Peyer's patch (tissue), 4 donors: Measurements from ENCODE around the gene DNM3.

Source experiments
- POLR2A ChIP-seq, 2 donors: fragments of 450-650 bp; IDR thresholded peaks; one replicate each; pipeline ENCODE4 v1.5.1; 2017; ENCODE audit warnings: antibody characterized with exemption in 2 of 2, mild to moderate bottlenecking in 2 of 2, moderate library complexity in 2 of 2
- TF ChIP-seq, protein P1 (sequence below), 6 experiments: fragments of 450-650 bp in 4 of 6; fragments of 200-600 bp in 2 of 6; sonication (generic) in 1 of 6; IDR thresholded peaks; one replicate each; pipeline ENCODE4 v1.5.1; 2017 to 2019; ENCODE audit warnings: antibody characterized with exemption in 6 of 6, mild to moderate bottlenecking in 3 of 6, moderate library complexity in 1 of 6

DNA sequence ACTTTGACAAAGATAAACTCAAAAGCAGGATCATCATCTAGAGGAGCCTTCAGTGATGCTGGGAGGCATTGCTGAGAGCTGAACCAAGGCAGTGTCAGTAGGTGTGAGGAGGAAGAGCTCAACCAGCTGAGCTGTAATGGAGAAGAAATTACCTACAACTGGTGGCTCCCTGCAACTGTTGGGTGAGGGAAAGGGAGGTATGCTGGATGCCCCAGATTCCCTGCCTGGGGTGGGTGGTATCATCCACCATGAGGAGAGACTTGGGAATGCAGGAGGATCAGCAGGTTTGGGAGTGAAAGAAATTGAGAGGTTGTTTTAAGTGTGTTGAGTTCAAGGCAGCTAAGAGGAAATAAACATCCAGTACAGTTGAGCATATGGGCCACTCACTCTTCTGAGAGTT, 199.8 kb downstream of the DNM3 start:
- TF ChIP-seq POLR2A (IDR thresholded peaks at IDR 0.05): no peak
- TF ChIP-seq, protein P1, sequence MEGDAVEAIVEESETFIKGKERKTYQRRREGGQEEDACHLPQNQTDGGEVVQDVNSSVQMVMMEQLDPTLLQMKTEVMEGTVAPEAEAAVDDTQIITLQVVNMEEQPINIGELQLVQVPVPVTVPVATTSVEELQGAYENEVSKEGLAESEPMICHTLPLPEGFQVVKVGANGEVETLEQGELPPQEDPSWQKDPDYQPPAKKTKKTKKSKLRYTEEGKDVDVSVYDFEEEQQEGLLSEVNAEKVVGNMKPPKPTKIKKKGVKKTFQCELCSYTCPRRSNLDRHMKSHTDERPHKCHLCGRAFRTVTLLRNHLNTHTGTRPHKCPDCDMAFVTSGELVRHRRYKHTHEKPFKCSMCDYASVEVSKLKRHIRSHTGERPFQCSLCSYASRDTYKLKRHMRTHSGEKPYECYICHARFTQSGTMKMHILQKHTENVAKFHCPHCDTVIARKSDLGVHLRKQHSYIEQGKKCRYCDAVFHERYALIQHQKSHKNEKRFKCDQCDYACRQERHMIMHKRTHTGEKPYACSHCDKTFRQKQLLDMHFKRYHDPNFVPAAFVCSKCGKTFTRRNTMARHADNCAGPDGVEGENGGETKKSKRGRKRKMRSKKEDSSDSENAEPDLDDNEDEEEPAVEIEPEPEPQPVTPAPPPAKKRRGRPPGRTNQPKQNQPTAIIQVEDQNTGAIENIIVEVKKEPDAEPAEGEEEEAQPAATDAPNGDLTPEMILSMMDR (IDR thresholded peaks at IDR 0.05): no peak
